HG02981 (cell line): ENCODE measurements around the gene BRICD5.
"Not testable (repeated sequence)": the region's sequence is repeated elsewhere in the genome, so short reads cannot be mapped to it uniquely, and the experiment has no call there.

Experiments used
- ATAC-seq: cut with Tn5 transposase; IDR thresholded peaks from one replicate; pipeline ENCODE4 v1.9.1; 2021; ENCODE audit warnings: mild to moderate bottlenecking, moderate library complexity; ENCODE audit not compliant: unreplicated experiment

The BRICD5 gene

DNA sequence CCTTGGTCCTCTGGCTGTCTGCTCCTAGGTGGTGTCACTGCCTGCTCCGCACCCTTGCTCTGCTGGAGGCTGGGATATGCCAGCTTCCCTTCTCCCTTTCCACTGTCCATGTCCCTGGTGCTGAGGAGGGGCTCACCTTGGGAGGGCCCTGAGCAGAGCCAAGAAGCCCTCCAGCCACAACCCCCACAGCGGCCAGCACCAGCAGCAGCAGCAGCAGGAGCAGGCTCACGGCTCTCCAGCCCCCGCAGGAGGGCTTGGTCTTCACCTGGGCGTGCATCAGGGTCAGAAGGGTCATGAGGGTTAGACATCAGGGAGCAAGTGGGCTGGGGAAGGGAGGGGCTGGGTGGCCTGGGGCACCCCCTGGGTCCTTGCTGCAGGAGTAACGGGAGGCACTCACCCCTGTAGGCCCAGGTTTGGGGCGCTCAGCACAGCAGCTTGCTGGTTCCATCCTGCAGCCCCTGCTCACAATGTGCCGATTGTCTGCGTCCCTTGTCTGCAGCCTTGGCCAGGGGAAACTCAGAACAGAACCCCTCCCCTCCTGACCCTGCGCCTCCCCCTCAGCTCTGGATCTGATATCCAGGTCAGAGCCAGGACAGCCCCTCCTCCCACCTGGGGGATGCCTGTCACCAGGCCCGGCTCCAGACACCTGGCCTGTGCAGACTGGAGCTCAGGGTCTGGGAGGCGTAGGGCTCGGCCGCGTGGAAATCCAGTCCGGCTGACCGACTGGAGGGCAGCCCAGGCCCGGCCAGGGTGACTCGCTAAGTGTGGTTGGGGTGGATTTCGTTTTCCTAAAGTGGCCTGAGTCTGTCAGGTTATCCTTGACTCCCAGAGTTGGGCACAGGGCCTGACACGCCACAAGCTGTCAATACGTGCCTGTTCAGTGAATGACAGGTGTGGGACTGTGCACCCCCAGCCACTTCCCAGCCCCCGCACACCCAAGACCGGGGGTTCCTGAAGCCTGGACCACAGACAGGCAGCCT lies at the start of gene BRICD5:
Gene BRICD5 (minus strand): TSS at position 478 of the 980 bp plus-strand sequence. CDS start 30 bp downstream, at position 448.
- no peak for ATAC-seq

DNA sequence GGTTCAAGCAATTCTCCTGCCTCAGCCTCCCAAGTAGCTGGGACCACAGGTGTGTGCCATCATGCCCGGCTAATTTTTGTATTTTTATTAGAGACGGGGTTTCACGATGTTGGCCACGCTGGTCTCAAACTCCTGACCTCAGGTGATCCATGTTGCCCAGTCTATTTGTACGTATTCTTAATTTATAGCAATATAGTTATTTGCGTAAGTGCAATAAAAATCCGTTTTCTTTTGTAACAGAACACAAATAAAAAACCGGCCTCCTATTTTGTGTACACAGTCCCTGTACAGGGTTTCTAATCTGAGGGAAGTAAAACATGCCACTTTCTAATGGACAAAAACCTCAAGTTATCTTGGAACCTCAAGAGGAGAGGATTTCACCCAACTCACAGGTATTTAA lies 49.6 kb upstream of the BRICD5 start:
- no peak for ATAC-seq

DNA sequence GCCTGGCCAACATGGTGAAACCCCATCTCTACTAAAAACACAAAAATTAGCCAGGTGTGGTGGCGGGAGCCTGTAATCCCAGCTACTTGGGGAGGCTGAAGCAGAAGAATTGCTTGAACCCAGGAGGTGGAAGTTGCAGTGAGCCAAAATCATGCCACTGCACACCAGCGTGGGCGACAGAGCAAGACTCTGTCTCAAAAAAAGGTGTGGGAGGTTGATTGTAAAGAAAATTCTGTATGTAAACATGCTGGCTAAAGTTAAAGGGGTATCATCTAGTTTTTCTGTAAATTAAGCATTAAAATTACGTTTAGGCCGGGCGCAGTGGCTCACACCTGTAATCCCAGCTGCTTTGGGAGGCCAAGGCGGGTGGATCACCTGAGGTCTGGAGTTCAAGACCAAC lies 47.9 kb upstream of the BRICD5 start:
- not testable (repeated sequence) for ATAC-seq

DNA sequence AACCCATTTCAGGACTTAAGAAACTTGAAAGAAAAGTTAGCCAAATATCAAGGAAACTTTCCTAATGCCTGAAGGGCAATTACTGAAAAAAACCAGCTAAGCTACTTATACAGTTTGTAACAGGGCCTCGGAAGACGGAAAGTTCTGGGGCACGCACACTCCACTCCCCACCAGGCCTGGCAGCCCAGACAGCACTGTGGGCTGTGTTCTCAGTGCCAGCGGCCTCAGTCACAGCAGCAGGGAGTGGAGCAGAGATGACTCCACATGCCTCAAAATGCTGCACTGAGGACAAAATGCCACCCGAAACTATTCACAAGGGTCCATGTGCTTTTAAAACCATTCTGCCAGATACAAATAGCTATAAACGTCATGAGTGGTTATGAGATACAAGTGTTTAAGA lies 47.1 kb upstream of the BRICD5 start:
- no peak for ATAC-seq

DNA sequence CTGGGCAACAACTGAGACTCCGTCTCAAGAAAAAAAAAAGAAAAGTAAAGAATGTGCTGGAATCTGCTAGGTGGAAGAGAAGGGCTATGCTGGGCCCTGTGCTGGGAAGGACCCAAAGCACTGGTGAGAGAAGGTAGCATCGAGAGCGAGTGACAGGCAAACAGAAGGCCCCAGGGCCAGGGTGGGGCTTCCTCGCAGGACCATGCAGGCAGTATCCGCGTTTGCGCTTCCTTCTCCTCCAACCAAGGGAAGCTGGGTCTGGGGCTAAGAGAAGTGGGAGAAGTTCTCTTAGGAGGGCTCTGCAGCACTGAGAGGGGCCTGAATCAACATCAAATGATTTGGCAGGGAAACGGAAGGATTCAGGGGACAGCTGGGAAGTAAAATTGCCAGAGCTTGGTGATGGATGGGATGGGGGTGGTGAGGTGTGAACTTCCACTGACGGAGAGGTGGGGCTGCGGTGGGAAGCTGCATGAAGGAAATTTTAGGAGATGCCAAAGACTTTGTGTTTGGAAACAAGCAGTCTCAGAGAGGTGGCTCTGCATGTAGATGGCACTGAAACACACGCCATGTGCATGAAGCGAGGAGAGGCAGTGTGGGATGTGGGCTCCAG lies 46.0 kb upstream of the BRICD5 start:
- no peak for ATAC-seq

DNA sequence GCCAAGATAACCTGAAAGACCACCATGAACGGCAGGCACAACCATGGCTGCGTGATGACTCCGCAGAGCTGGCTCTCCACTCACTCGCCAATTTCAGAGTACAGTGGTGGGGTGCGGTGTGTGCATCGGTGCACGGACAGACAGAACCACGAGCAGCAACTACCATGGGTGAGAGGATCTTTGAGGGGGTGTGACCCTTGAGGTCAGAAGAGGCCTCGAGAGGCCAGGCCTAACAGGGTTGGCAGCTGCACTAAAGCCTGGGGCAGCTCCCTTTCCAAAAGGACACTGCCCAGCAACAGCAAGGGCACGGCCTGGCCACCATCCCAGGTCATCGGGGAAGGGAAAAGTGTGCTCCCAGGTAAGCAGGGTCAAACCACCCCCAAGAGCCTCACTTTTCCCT lies 42.6 kb upstream of the BRICD5 start:
- ATAC-seq: no peak

DNA sequence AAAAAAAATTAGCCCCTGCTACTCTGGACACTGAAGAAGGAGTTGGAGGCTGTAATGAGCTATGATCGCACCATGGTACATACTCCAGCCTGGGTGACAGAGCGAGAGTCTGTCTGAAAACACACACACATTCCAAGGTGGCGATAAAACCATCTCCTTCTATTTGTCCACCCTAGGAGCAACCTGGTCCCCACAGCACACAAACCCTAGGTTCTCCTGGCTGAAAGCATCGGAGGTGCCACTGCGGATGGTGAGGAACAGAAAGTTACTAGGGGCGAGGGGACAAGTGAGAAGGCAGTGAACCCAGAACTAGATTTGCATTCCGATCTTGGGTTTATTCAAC lies 42.1 kb upstream of the BRICD5 start:
- no peak for ATAC-seq

DNA sequence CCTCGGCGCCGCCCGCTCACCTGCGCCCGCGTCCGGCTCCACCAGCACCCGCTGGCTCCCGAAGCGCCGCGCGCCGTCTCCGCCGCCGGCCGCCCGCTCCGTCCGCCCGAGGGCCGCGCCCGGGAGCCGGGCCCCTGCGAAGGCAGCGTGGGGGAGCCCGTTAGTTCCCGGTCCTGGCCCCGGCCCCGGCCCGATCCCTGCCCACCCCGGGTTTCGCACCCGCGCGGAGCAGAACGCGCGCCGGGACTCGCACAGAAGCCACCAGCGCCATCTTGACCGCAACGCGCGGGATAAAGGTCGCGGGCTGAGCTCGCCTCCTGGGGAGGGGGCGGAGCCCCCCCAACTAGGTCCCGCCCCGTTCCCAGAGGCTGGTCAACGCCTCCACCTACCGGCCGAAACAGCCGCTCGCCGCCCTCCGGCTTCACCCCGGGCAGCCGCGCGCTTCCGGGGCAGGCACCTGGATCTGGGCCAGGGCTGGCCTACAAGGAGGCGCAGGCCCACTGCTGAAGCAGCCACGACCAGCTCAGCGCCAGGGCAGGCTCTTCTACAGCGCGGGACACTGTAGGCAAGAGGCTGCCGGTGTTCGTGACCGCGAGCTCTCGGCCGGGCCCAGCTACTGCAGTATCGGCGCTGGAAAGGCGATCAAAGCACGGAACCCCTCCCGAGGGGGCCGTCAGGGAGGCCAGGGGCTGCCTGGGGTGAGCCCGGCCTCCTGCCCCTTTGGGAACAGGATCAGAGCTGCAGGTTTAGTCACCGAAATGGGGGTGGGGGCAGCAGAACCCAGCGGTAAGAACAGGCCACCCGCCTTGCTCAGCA lies 40.8 kb upstream of the BRICD5 start, which contains the start of gene ECI1:
Gene ECI1 (minus strand): TSS at position 292 of the 816 bp plus-strand sequence. CDS start 21 bp downstream, at position 271.
- ATAC-seq: peak; percentile 81

DNA sequence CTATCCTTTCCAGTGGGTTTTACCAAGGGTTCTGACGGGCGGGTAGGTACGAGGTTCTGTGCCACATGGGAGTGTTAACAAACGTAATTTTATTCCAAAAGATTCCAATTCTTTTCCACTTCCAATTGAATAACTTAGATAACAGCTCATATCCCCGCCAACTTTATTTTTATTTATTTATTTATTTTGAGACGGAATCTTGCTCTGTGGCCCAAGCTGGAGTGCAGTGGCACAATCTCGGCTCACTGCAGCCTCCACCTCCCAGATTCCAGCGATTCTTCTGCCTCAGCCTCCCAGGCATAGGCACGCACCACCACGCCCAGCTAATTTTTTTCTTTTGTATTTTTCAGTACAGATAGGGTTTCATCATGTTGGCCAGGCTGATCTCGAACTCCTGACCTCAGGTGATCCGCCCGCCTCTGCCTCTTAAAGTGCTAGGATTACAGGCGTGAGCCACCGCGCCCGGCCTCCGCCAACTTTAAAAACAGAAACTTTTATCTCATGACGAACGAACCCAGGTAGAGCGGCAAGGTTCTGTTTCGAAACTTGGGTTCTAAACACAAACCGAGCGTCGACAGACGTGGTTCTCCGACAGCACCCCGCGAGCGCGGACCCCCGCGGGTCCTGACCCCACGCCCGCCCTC lies 40.1 kb upstream of the BRICD5 start:
- ATAC-seq: no peak

DNA sequence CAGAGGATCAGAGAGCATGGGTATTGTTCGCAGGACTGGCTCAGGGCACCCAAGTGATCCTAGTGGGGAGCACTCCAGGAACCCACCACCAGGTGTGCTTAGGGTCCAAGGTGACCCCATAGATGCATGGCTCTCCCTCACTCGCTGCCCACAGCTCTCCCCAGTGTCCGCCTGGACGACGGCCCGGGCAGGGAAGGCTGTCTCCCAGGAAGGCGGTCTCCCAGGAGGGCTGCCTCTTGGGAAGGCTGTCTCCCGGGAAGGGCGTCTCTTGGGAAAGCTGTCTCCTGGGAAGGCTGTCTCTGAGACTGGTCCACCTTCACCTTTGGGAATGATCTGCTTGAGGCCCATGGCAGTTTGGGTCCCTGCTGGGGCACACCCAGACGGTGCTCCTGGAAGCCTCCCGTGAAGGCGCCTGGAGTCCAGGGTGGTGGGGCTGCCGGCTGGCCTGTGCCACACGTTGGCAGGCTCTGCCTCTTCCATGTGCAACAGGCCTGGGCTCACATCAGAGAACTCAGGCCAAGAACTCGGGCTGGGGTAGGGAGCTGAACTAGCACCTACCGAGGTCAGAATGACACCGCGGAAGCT lies 35.7 kb upstream of the BRICD5 start:
- ATAC-seq: no peak

DNA sequence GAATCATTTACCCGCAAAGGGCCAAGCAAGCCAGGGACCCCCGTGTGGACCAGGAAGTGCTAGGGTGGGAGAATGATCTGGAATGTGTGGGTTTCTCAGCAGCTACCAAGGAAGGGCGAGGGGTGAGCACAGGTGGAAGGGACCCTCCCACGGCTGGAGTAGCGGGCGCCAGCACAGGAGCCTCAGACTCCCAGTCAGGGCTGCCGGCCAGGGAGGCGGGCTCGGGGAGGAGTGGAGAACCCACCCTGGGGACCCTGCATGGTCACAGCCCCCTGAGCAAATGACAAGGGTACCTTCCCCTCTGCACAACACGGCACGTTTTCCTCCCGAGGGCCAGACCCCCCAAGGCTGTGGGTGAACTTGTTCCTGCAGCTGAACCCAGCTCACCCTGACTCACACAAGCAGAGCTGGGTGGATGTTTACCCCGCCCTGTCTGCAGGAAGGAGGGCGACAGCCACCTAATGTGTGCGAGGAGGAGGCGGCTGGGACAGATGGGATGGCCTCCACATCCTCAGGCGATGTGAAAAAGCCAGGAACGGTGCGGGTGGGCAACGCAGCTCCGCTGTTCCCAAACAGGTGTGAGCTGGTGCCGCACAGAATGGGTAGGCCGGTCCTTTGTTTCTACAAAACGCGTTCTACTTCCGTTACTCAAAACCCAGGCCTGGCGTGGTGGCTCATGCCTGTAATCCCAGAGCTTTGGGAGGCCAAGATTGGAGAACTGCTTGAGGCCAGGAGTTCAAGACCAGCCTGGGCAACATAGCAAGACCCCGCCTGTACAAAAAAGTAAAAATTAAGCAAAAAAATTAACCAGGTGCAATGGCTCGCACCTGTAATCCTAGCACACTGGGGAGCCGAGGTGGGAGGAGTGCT lies 34.5 kb upstream of the BRICD5 start:
- no peak for ATAC-seq

DNA sequence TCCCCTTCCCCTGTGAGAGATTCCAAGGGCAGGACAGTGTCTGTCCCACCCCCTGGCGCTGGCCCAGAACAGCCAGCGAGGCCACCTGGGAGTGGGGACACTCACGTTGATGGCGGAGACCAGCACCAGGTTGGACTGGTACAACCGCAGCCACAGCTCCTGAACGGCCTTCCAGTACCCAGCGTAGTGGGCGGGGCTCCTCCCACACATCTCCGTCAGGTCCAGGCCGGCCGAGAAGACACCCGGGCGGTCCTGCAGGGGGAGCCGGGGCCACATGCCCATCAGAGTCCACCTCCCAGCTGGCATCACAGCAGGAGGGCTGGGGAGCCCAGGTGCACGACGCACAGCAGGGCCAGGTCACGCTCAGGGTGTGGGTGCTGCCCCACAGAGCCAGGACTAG lies 33.6 kb upstream of the BRICD5 start:
- ATAC-seq: no peak

DNA sequence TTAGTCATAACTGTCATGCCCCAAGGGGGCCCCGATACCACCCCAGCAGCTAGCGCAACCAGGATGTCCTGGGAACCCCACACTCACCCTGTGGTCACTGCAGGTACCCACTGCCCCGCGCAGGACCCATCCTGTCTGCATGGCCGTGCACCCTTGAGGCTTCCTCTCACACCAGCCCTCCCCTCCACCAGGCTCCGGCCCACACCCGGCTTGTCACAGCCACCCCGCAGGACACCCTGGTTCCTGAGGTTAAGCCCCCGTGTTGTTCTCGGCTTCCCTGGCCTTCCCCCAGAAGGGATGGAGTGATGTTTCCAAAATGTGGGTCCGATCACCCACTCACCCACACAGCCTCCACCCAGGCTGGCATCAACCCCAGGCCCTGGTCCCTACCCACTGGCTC lies 33.1 kb upstream of the BRICD5 start:
- no peak for ATAC-seq

DNA sequence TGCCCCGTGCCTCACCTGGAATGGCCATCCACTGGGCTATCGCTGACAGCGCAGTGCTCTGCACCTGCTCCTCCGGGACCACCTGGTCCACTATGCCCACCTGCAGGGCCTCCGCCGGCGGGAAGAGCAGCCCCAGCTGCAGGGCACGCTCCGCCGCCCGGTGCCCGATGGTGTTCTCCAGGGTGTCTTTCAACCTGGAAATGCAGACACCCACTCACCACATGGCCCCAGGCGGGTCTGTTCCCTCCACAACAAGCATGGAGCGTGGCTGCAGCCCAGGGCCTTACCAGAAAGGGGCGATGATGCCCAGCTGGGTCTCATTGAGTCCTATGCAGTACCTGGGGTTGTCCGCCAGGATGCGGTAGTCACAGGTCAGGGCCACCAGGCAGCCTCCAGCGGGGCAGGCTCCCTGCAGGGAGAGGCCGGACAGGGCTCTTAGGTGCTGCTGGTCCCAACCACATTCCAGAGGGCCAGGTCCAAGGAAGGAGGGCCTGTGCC lies 32.4 kb upstream of the BRICD5 start:
- ATAC-seq: no peak

DNA sequence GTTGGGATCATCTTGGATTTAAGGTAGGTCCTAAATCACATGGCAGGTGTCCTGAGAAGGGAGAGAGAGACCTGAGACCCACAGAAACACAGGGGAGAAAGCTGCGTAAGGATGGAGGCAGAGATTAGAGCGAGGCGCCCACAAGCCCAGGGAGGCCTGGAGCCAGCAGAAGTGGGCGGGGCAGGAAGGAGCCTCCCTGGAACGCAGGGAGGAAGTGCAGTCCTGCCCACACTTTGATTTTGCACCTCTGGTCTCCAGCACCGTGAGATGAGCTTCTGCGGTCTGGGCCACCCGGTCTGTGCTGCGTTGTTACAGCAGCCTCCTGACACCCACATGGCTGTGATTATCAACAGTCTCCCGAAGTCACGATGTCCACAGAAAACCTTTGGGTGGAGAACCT lies 31.9 kb upstream of the BRICD5 start:
- ATAC-seq: no peak

DNA sequence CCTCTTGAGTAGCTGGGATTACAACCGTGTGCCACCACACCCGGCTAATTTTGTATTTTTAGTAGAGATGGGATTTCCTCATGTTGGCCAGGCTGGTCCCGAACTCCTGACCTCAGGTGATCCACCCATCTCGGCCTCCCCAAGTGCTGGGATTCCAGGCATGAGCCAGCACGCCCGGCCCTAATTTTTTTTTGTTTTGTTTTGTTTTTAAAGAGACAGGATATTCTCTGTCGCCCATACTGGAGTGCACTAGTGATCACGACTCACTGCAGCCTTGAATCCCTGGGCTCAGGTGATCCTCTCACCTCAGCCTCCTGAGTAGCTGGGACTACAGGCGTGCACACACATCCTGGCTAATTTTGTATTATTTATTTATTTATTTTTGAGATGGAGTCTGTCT lies 29.7 kb upstream of the BRICD5 start:
- ATAC-seq: not testable (repeated sequence)

DNA sequence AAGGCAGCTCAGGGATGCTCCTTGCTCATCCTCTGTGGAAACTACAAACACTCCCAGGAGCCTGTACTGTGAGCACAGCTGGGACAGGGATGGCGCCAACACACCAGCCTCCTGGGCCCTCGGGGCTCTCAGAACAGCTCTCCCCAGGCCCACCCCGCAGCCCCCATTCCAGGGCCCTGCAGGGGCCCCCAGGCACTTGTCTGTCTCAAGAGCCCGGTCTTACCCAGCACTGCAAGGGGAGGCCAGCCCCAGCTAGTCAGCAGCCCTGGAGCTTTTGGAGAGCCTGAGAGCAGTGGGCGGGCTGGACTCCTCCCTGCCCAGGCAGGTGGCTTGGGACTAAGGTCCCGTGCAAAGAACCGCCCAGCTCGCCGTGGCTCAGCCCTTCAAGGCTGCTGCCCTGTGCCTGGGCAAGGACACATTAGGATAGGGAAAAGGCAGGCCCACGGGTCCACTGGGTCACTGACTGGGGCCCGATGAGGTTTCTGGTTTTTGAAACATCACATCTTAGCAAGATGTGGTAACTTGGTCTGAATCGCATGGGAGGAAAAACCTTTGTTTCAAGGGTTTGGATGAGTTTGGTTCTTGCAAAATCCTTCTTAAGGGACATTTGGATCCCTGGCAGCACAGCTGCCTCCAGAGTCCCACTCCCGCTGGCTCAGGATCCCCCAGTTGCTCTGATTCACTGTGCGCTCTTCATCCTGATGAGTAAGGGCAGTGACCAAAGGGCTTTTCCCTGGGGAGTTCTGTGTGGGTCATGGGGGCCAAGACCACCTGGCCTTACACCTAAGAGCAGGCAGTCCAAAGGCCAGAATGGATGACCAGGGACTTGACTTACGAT lies 28.4 kb upstream of the BRICD5 start:
- ATAC-seq: no peak

DNA sequence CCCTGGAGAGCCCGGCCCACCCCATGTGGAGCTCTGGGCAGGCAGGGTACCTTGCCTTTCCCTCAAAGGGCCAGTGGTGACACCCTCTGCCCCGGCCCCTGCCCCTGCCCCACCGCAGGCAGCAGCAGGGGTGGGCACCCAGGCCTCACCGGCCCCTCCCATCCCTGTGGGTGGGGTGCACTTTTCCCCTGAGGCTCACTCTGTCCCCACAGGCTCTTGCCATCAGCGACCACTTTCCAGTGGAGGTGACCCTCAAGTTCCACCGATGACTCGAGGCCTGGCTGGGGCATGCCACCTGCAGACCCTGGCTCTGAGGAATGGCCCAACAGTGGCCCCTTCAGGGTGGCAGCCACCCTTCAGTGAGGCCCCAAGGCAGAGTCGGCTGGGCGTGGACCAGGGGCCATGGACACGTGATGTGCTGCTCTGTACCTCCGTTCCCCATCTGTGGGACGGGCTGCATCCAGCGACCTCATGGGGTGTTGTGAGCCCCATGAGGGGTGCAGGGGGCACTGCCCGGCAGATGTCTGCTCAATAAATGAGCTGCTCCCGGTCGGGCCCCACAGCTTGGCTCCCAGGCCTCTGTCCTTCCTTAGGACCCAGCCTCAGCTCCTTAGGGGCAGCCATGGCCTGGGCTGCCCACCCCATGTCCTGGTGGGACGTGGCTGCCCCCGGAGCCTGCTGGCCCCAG lies 27.6 kb upstream of the BRICD5 start:
- ATAC-seq: no peak
